Measurements from ENCODE around the gene HTD2.

GRCh38 chr3:58287354-58287753 is 19.0 kb upstream of the HTD2 start:
- TF ChIP-seq CTCF (IDR thresholded peaks at IDR 0.05), result no peak
- TF ChIP-seq POLR2A (IDR thresholded peaks at IDR 0.05), result no peak

Data from Peyer's patch (tissue), 4 donors.